HG03095 (cell line): ENCODE data around the gene GTF2I.
"Not testable (repeated sequence)": the region's sequence is repeated elsewhere in the genome, so short reads cannot be mapped to it uniquely, and the experiment has no call there.

Source experiments
- ATAC-seq: cut with Tn5 transposase; IDR thresholded peaks from one replicate; pipeline ENCODE4 v1.9.1; 2021; ENCODE audit warnings: moderate library complexity; ENCODE audit not compliant: unreplicated experiment

GTF2I gene

GRCh38 chr7:74773760-74774750, 116.5 kb downstream of the GTF2I start, which contains the start of gene NCF1:
TSS of gene NCF1 (plus strand) at chr7:74774011. CDS start at chr7:74774032, 21 bp downstream.
- peak; percentile 66 for ATAC-seq

GRCh38 chr7:74775111-74775510, 117.6 kb downstream of the GTF2I start:
- ATAC-seq: not testable (repeated sequence)

GRCh38 chr7:74779053-74779452, 121.5 kb downstream of the GTF2I start:
- ATAC-seq: not testable (repeated sequence)

DNA sequence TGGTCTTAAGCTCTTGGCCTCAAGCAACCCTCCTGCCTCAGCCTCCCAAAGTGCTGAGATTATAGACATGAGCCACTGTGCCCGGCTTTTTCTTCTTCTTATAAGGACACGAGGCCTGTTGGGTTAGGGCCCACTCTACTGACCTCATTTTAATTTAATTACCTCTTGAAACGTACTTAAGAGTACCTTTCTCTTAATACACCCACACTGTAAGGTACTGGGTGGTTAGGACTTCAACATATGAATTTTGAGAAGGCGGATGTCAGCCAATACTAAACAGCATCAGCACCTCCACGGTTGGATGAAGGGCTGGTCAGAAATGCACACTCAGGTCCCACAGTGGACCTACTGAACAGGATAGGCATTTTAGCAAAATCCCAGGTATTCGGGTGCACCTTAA, 124.2 kb downstream of the GTF2I start:
- ATAC-seq: not testable (repeated sequence)

- ATAC-seq: not testable (repeated sequence)
Observed at GRCh38 chr7:74783595-74783994, 126.1 kb downstream of the GTF2I start.

GRCh38 chr7:74788369-74789150, 131.0 kb downstream of the GTF2I start:
- ATAC-seq: peak; percentile 81

GRCh38 chr7:74789200-74789736, 131.8 kb downstream of the GTF2I start:
- ATAC-seq: peak; percentile 1

DNA sequence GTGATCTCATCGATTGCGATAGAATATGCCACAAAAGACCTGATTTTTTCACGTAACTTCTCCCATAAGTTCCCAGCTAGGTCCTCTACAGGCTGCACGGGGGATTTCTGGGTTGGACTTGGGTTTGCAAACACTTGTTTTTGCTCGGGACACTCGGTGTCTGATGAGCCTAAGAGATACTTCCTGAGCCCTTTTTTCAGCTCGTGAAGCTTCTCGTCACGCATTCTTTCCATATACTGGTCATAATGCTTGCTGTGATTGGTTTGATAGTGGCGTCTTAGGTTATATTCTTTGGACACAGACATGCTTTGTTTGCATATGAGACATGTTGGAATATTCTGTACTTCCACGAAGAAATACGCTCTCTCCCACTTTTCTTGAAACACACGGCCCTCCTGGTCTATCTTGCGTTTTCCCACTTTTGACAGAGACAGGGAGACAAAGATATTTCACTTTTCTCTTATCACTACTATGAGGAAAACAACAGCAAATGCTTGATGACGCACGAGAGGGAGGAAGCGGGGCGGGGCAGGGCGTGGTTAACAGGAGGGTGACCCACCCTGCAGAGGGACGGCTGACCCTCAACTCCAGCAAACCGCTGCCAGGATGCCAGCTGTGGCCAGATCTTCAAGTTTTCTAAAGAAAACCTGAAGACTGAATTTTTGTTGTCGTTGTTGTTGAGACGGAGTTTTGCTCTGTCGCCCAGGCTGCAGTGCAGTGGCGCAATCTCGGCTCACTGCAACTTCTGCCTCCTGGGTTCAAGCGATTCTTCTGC, 140.5 kb downstream of the GTF2I start:
- ATAC-seq: not testable (repeated sequence)

GRCh38 chr7:74798644-74799043, 141.1 kb downstream of the GTF2I start:
- not testable (repeated sequence) for ATAC-seq
